Peyer's patch (tissue), 4 donors: ENCODE results near the gene HSPB6. TPM values are rescaled to one million over a fixed set of nuclear protein-coding genes. Genes with fewer than 3 reads are reported as not detected.

Source experiments
- DNase-seq, 3 donors: peaks; one replicate each; pipeline ENCODE4 v3.0.0-alpha.2; 2017 to 2019
- H3K27ac ChIP-seq, 4 donors: fragments of 200-600 bp; sonication (generic); one replicate each; pipeline ENCODE4 v1.5.1; 2016 to 2019
- H3K27me3 ChIP-seq, 2 donors: fragments of 200-600 bp; sonication (generic); one replicate each; pipeline ENCODE4 v1.5.1; 2019
- H3K36me3 ChIP-seq, 3 donors: fragments of 200-600 bp; sonication (generic); one replicate each; pipeline ENCODE4 v1.5.1; 2016 to 2019
- H3K4me1 ChIP-seq, 4 donors: fragments of 200-600 bp; sonication (generic); one replicate each; pipeline ENCODE4 v1.5.1; 2016 to 2019
- H3K4me3 ChIP-seq, 4 donors: fragments of 200-600 bp; sonication (generic); 1 replicate in 3 of 4; 2 replicates in 1 of 4; pipeline ENCODE4 v1.5.1; 2016 to 2019; ENCODE audit warnings: mild to moderate bottlenecking in 1 of 4
- H3K9me3 ChIP-seq, 4 donors: fragments of 200-600 bp; sonication (generic); one replicate each; pipeline ENCODE4 v1.5.1; 2016 to 2019; ENCODE audit warnings: mild to moderate bottlenecking in 1 of 4
- POLR2A ChIP-seq, 2 donors: fragments of 450-650 bp; IDR thresholded peaks; one replicate each; pipeline ENCODE4 v1.5.1; 2017; ENCODE audit warnings: antibody characterized with exemption in 2 of 2, mild to moderate bottlenecking in 2 of 2, moderate library complexity in 2 of 2
- total RNA-seq, 4 donors: library from RNA; depleted of rRNA; stranded (reverse); fragments of >200 nt; gene quantifications; one replicate each; pipeline ENCODE4 v1.1.0, GENCODE V29; 2016
- TF ChIP-seq, protein P1 (sequence below), 6 experiments: fragments of 450-650 bp in 4 of 6; fragments of 200-600 bp in 2 of 6; sonication (generic) in 1 of 6; IDR thresholded peaks; one replicate each; pipeline ENCODE4 v1.5.1; 2017 to 2019; ENCODE audit warnings: antibody characterized with exemption in 6 of 6, mild to moderate bottlenecking in 3 of 6, moderate library complexity in 1 of 6

Gene HSPB6
- total RNA-seq, 4 donors from 2014 or later: 9.2 to 19.8 (median 13.6) TPM

DNA sequence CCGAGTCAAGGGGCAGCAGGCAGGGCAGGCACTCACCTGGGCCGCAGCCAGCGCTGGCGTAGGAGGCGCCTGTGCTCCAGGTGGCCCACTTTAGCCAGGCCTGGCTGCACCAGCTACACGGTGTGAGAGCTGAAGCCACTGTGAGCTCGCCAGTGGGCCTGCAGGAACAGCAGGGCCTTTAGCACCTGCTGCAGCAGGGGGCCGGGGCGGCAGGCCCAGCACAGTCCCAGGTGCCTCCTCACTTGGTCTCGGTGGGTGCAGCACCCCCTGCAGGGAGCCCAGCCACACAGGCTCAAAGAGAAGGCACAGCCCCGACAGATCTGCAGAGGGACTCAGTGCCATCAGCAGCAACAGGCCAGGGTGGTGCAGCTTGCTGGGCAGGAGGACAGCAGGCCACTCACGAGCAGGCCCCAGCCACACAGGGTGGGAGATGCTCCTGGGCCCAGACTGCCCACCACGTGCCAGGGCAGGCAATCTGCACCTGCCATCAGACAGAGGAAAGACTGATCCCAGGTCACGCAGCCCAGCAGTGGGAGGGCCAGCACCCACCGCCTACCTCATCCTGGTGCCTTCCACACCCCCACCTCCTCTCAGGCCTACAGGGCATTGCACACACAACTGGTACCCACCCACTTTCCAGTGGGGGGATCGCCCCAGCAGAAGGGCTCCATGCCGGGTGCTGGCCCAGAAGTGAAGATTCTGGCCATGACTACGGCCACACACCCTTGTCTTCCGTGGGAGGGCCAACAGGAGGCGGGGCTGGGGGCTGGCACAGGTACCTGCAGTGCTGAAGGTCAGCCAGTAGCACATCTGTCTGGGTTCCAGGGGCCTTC, 34.4 kb upstream of the HSPB6 start:
- no peaks in the 10 kb centered on the region for H3K36me3 ChIP-seq
- H3K4me1 ChIP-seq: no peaks in the 10 kb centered on the region
- no peak for DNase-seq
- H3K27me3 ChIP-seq: no peaks in the 10 kb centered on the region
- no peaks in the 10 kb centered on the region for H3K9me3 ChIP-seq
- H3K27ac ChIP-seq: no peak overlapping the region
- H3K4me3 ChIP-seq: no peak overlapping the region
- TF ChIP-seq, protein P1, sequence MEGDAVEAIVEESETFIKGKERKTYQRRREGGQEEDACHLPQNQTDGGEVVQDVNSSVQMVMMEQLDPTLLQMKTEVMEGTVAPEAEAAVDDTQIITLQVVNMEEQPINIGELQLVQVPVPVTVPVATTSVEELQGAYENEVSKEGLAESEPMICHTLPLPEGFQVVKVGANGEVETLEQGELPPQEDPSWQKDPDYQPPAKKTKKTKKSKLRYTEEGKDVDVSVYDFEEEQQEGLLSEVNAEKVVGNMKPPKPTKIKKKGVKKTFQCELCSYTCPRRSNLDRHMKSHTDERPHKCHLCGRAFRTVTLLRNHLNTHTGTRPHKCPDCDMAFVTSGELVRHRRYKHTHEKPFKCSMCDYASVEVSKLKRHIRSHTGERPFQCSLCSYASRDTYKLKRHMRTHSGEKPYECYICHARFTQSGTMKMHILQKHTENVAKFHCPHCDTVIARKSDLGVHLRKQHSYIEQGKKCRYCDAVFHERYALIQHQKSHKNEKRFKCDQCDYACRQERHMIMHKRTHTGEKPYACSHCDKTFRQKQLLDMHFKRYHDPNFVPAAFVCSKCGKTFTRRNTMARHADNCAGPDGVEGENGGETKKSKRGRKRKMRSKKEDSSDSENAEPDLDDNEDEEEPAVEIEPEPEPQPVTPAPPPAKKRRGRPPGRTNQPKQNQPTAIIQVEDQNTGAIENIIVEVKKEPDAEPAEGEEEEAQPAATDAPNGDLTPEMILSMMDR (IDR thresholded peaks at IDR 0.05): no peak
- TF ChIP-seq POLR2A (IDR thresholded peaks at IDR 0.05): no peak

DNA sequence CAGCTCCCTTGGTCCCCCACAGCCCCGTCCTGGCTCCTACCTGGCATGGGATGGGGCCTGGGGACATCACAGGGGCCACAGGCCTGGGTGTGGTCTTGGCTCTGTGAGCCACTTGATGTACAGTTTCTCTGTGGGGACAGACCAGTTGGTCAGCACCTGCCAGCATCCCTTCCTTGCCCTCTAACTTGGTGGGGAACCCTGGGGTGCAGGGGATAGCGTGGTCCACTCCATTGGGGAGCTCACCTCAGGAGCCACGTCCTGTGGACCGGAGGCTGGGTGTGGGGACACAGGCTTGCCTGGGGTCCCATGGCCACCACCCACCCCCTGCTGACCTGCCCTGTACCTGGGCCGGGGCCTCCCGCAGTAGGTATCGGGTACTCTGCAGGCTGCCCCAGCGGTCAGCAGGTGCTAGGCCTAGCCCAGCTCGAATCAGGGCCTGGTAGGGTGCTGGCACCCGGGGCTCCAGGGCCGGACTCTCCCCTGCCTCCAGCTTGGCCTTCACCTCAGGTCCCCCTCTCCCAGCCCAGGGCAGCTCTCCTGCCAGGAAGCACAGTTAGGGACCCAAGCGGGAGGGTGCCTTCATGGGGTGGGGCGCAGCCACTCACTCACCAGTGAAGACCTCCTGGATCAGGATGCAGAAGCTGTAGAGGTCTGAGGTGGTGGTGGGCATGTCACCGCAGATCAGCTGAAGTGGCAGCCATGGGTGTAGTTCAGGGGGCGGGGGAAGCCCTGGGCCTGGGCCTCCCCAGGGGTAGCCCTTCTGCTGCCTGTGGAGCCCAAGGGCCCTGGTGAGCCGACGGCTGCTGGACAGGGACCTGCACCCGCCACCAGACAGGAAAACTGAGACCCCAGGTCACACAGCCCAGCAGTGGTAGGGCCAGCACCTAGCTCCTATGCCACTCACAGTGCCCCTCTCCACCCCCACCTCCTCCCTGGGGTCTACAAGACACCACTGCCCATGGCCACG, 33.4 kb upstream of the HSPB6 start:
- H3K4me3 ChIP-seq: no peak overlapping the region
- no peaks in the 10 kb centered on the region for H3K9me3 ChIP-seq
- no peak for DNase-seq
- TF ChIP-seq POLR2A (IDR thresholded peaks at IDR 0.05): no peak
- TF ChIP-seq, protein P1 (IDR thresholded peaks at IDR 0.05): no peak
- no peak overlapping the region for H3K27ac ChIP-seq
- no peaks in the 10 kb centered on the region for H3K4me1 ChIP-seq
- no peaks in the 10 kb centered on the region for H3K36me3 ChIP-seq
- H3K27me3 ChIP-seq: no peaks in the 10 kb centered on the region

DNA sequence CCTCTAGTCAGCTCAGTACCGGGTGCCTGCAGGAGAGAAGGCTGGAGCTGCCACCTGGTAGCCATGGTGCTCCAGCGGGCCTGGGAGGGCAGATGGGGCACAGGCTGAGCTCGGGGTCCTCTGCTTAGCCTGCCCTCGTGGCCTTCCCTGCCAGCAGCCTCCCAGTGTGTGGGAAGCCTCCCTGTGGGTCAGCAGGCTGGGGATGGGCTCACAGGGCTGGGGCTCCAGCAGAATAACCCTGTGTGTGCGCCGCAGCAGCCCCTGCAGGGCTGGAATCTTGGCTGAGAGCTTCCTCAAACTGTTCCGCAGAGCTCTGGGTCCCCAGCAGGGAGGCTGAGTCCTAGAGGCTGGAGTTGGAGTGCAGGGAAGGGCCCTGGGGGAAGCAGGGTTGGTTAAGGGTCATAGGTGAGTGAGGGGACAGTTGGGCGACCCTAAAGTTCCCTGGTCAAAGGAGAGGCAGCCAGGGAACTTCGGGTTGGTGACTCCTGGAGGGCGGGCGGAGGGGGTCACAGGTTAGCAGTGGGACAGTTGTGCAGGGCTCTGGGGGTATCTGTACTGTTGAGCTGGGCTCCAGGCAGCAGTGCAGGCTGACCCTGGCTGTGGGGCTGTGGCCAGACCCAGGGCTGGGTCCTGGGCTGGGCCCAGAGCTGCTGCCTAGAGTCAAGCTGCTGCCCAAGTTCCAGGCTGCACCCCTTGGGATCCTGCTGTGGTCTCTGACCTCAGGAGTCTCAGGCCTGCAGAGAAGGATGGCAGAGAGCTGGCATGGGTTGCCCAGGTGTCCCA, 32.6 kb upstream of the HSPB6 start:
- H3K27me3 ChIP-seq: no peaks in the 10 kb centered on the region
- H3K36me3 ChIP-seq: no peaks in the 10 kb centered on the region
- TF ChIP-seq, protein P1 (IDR thresholded peaks at IDR 0.05): no peak
- no peak for TF ChIP-seq POLR2A (IDR thresholded peaks at IDR 0.05)
- H3K9me3 ChIP-seq: no peaks in the 10 kb centered on the region
- no peak overlapping the region for H3K4me3 ChIP-seq
- no peak for DNase-seq
- no peaks in the 10 kb centered on the region for H3K4me1 ChIP-seq
- H3K27ac ChIP-seq: no peak overlapping the region

DNA sequence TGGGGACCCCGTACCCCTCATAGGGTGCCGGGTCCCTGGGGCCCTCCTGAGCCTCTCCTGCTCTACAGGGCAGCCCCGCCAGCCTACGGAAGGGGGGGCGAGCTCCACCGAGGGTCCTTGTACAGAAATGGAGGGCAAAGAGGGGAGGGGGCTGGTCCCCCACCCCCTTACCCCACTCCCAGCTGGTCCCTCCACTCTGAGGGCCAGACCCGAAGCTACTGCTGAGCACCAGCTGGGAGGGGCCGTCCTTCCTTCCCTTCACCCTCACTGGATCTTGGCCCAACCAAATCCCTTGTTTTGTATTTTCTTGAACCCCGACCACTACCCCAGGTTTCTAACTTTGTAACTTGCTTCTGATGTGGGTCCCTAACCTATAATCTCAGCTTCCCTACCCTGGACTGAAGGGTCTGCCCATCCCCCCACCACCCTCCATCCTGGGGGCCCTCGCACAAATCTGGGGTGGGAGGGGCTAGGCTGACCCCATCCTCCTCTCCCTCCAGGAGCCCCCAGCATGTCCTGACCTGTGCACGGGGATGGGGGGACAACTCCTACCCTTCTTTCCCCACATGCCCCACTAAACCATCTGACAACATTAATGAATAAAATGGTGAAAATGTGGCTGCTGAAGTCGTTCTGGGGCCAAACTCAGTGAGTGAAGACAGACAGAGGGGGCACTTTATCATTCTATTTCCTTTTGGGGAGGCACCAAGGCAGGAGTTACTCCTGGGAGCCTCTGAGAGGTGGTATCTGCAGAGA, 31.6 kb upstream of the HSPB6 start:
- H3K27ac ChIP-seq: no peak overlapping the region
- TF ChIP-seq, protein P1 (IDR thresholded peaks at IDR 0.05): no peak
- TF ChIP-seq POLR2A (IDR thresholded peaks at IDR 0.05): no peak
- H3K9me3 ChIP-seq: no peaks in the 10 kb centered on the region
- no peaks in the 10 kb centered on the region for H3K27me3 ChIP-seq
- H3K4me3 ChIP-seq: no peak overlapping the region
- H3K36me3 ChIP-seq: no peaks in the 10 kb centered on the region
- no peak for DNase-seq
- no peaks in the 10 kb centered on the region for H3K4me1 ChIP-seq
